HG02623 (cell line): Measurements from ENCODE around the gene TRAFD1.

Experiments
- ATAC-seq: cut with Tn5 transposase; IDR thresholded peaks from one replicate; pipeline ENCODE4 v1.9.1; 2021; ENCODE audit warnings: moderate library complexity; ENCODE audit not compliant: unreplicated experiment

TRAFD1 gene

DNA sequence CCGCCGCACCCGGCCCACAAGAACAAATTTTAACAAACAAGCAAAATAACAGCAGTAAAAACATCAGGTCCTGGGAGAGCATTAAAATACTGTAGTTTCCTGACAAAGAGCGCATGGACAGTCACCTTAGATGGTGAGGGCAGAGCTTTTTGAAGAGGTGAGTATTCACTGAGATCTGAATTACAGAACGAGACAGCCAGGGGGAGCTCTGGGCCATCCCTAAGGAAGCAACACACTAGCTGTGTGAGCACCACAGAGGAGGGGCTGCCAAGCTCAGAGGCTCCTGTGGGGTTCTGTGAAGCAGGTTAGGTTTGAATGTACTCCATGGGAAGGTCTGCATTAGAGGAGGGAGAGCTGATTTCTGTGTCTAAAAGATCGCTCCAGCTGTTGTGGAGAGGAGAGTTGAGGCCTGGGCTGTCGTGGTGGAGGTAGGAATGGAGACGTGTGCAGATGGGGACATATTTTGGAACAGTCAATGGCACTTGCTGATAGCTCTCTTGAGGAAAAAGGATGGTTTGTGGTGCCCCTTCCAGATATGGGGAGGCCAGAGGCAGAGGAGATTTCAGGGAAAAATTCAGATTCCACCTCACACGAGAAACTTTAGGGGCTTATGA is 72.9 kb downstream of the TRAFD1 start:
- ATAC-seq = no peak

DNA sequence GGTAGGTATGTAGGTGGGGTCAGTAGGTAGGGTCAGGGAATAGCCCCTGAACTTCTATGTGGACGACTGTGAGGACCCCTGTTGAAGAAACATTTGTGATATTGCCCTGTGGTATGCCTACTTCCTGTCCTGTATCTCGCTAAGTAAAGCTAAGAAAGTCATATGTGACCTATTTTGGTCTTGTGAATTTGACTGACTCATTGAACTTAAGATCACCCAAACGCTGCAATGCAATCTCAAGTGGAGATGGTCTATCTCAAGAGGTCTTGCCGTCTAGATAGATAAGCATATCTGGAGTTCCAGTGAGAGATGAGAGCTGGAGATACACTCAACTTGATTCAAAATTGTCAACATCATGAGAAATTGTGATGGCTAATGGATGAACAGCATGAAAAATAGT is 73.8 kb downstream of the TRAFD1 start:
- ATAC-seq = no peak
